CMK (cell line): ENCODE results near the gene PCMTD2.

Source experiments
- DNase-seq: peaks from one replicate; pipeline ENCODE4 v3.0.0-alpha.2; 2010; ENCODE audit warnings: low read depth

Gene PCMTD2

GRCh38 chr20:64238851-64239387 lies 16.6 kb upstream of the PCMTD2 start:
- no peak for DNase-seq

GRCh38 chr20:64239449-64240242 lies 15.9 kb upstream of the PCMTD2 start:
- no peak for DNase-seq

- no peak for DNase-seq
Observed at GRCh38 chr20:64240243-64241015, 15.1 kb upstream of the PCMTD2 start.

GRCh38 chr20:64241061-64241460 lies 14.5 kb upstream of the PCMTD2 start:
- DNase-seq, result no peak

- no peak for DNase-seq
Observed at GRCh38 chr20:64242003-64242796, 13.3 kb upstream of the PCMTD2 start.

- no peak for DNase-seq
Observed at GRCh38 chr20:64242797-64243475, 12.6 kb upstream of the PCMTD2 start.

- no peak for DNase-seq
Observed at GRCh38 chr20:64244281-64244805, 11.2 kb upstream of the PCMTD2 start.

GRCh38 chr20:64244870-64245603 lies 10.5 kb upstream of the PCMTD2 start:
- no peak for DNase-seq

GRCh38 chr20:64245746-64246595 lies 9.6 kb upstream of the PCMTD2 start:
- DNase-seq, result no peak

GRCh38 chr20:64246616-64247306 lies 8.8 kb upstream of the PCMTD2 start:
- no peak for DNase-seq

- DNase-seq, result no peak
Observed at GRCh38 chr20:64247307-64247618, 8.3 kb upstream of the PCMTD2 start.

GRCh38 chr20:64247970-64248841 lies 7.3 kb upstream of the PCMTD2 start:
- DNase-seq, result no peak

- DNase-seq, result no peak
Observed at GRCh38 chr20:64250027-64250426, 5.5 kb upstream of the PCMTD2 start.

- DNase-seq, result no peak
Observed at GRCh38 chr20:64253000-64253383, 2.6 kb upstream of the PCMTD2 start.

GRCh38 chr20:64253443-64253842 lies 2.1 kb upstream of the PCMTD2 start:
- no peak for DNase-seq

GRCh38 chr20:64254156-64254555 lies 1.4 kb upstream of the PCMTD2 start:
- DNase-seq, result no peak

GRCh38 chr20:64254571-64255360 lies 782 bp upstream of the PCMTD2 start:
- DNase-seq, result no peak
